Muscle layer of duodenum (tissue), 2 donors: Measurements from ENCODE around the gene SLC25A48.

Experiments used
- H3K27ac ChIP-seq: one replicate; pipeline ENCODE4 v1.7.0; 2013; ENCODE audit warnings: mild to moderate bottlenecking, low read length
- H3K27me3 ChIP-seq: one replicate; pipeline ENCODE4 v1.7.0; 2013; ENCODE audit warnings: low read depth, mild to moderate bottlenecking, control low read depth, low read length
- H3K36me3 ChIP-seq, 2 donors: one replicate each; pipeline ENCODE4 v1.7.0; 2013; ENCODE audit warnings: low read length in 2 of 2, control low read depth in 1 of 2, mild to moderate bottlenecking in 1 of 2; ENCODE audit not compliant: insufficient read depth in 2 of 2, control insufficient read depth in 1 of 2
- H3K4me1 ChIP-seq, 2 donors: one replicate each; pipeline ENCODE4 v1.7.0; 2013; ENCODE audit warnings: low read length in 2 of 2, mild to moderate bottlenecking in 2 of 2, control low read depth in 1 of 2, moderate library complexity in 1 of 2; ENCODE audit not compliant: insufficient read depth in 2 of 2, control insufficient read depth in 1 of 2
- H3K4me3 ChIP-seq, 2 donors: one replicate each; pipeline ENCODE4 v1.7.0; 2013; ENCODE audit warnings: low read length in 2 of 2, low read depth in 1 of 2, mild to moderate bottlenecking in 1 of 2
- H3K9me3 ChIP-seq, 2 donors: one replicate each; pipeline ENCODE4 v1.7.0; 2013; ENCODE audit warnings: low read length in 2 of 2, control low read depth in 1 of 2, mild to moderate bottlenecking in 1 of 2; ENCODE audit not compliant: control insufficient read depth in 1 of 2
- donor health status: healthy.

SLC25A48 gene, protein sequence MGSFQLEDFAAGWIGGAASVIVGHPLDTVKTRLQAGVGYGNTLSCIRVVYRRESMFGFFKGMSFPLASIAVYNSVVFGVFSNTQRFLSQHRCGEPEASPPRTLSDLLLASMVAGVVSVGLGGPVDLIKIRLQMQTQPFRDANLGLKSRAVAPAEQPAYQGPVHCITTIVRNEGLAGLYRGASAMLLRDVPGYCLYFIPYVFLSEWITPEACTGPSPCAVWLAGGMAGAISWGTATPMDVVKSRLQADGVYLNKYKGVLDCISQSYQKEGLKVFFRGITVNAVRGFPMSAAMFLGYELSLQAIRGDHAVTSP

GRCh38 chr5:135834639-135835529 lies at the start of gene SLC25A48:
Gene SLC25A48 (plus strand): TSS chr5:135834663. CDS start chr5:135834848, 185 bp downstream.
- Histone ChIP-seq H3K36me3 (no peaks in the 10 kb centered on the region), H3K9me3 (peaks cover 0 to 5% of the 10 kb centered on the region in 2 donors), H3K4me1 (peaks cover 0 to 9% of the 10 kb centered on the region in 2 donors), H3K4me3 (peak within 1 kb of the TSS; percentile 42 to 65), H3K27ac (no peak within 1 kb of the TSS), H3K27me3 (peaks cover 22% of the 10 kb centered on the region)

GRCh38 chr5:135800656-135801055 lies 33.8 kb upstream of the SLC25A48 start:
- H3K4me1 ChIP-seq = no peaks in the 10 kb centered on the region
- no peaks in the 10 kb centered on the region for H3K9me3 ChIP-seq
- H3K27me3 ChIP-seq = no peaks in the 10 kb centered on the region
- no peaks in the 10 kb centered on the region for H3K36me3 ChIP-seq
- H3K27ac ChIP-seq = no peak overlapping the region
- no peak overlapping the region for H3K4me3 ChIP-seq

DNA sequence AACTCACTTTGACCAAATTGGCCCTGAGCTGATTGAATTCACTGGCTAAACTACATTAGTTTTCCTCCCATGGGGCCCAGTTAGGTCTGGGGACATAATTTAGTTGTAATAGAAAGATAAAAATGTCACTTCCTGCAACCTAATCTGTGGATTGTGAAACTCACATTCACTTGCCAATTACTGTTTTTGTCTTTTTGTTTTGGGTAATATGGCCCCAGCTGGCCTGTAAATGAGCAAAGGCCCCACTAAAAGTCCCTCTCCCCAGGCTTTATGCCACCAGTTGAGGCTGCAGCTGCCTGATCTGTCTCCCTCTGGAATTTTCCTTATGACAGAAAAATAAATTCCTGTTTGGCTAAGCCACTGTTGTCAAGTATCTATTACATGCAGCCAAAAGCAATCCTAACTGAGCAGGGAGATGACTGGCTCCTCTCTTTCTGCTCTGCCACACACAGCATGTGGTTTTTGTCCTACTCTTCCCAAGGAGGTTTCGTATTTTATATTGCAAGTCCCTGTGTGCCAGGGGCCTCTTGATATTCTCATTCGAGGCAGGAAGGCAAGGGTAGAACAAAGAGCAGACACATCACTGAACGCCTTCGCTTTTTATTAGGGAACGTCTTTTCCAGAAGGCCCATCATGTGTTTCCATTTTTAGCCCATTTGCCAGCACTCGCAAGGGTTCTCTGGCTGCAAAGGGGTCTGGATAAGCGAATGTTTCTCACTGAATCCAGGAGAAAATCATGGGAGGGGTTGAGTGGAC lies 24.1 kb upstream of the SLC25A48 start:
- Histone ChIP-seq H3K4me1 (no peaks in the 10 kb centered on the region), H3K27ac (no peak overlapping the region), H3K9me3 (no peaks in the 10 kb centered on the region), H3K4me3 (no peak overlapping the region), H3K36me3 (no peaks in the 10 kb centered on the region), H3K27me3 (no peaks in the 10 kb centered on the region)

- H3K9me3 ChIP-seq = no peaks in the 10 kb centered on the region
- no peaks in the 10 kb centered on the region for H3K27me3 ChIP-seq
- H3K36me3 ChIP-seq = no peaks in the 10 kb centered on the region
- no peak overlapping the region for H3K4me3 ChIP-seq
- no peak overlapping the region for H3K27ac ChIP-seq
- no peaks in the 10 kb centered on the region for H3K4me1 ChIP-seq
These were observed 23.5 kb upstream of the SLC25A48 start for GRCh38 chr5:135811007-135811406.

DNA sequence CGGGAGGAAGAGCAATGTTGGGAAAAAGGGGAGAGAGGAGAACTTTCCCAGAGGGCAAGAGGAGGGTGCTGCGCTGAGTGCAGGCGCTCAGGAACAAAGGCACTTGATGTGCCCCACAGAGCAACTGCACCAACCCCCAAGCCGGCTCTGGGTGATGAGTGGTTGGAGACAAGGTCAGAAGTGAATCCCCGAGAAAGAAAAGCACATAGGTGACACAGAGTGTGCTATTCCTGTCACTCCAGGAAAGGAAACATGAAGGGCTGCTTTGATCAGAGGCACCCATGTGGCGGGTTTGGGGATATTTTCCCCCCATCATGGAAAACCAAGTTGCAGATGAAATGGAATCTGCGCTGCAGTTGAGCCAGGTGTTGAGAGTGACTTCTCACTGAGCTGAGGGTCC lies 20.7 kb upstream of the SLC25A48 start:
- Histone ChIP-seq H3K27me3 (no peaks in the 10 kb centered on the region), H3K27ac (no peak overlapping the region), H3K36me3 (no peaks in the 10 kb centered on the region), H3K4me1 (no peaks in the 10 kb centered on the region), H3K9me3 (no peaks in the 10 kb centered on the region), H3K4me3 (no peak overlapping the region)

DNA sequence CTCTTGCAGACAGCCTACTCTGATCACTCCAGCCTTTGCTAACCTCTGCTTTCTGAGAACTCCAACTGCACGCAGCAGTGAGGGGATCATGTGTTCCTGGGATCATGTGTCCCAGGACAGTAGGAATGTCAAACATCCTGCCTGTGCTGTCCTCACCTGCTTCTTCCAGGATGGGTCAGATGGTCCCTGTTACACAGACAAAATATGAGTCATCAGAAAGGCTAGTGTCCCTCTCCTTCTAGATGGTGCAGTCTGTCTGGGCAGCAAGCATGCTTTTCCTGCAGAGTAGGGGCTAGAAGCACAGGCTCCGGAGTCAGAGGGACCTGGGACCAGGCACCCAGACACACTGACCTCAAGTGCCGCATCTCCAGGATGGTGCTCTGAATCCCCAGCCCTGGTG lies 20.1 kb upstream of the SLC25A48 start:
- Histone ChIP-seq H3K9me3 (no peaks in the 10 kb centered on the region), H3K27ac (no peak overlapping the region)

GRCh38 chr5:135814812-135815211 lies 19.7 kb upstream of the SLC25A48 start:
- no peaks in the 10 kb centered on the region for H3K27me3 ChIP-seq
- no peaks in the 10 kb centered on the region for H3K36me3 ChIP-seq

More for the DNA sequence above, 20.1 kb upstream of the SLC25A48 start:
- H3K4me1 ChIP-seq = no peaks in the 10 kb centered on the region
- no peaks in the 10 kb centered on the region for H3K36me3 ChIP-seq
- no peaks in the 10 kb centered on the region for H3K27me3 ChIP-seq
- no peak overlapping the region for H3K4me3 ChIP-seq

GRCh38 chr5:135821061-135821801 lies 13.2 kb upstream of the SLC25A48 start:
- no peaks in the 10 kb centered on the region for H3K4me1 ChIP-seq
- H3K27me3 ChIP-seq = no peaks in the 10 kb centered on the region
- no peaks in the 10 kb centered on the region for H3K9me3 ChIP-seq
- no peak overlapping the region for H3K4me3 ChIP-seq
- H3K36me3 ChIP-seq = no peaks in the 10 kb centered on the region
- no peak overlapping the region for H3K27ac ChIP-seq

More at GRCh38 chr5:135814812-135815211, 19.7 kb upstream of the SLC25A48 start:
- Histone ChIP-seq H3K4me1 (no peaks in the 10 kb centered on the region), H3K9me3 (no peaks in the 10 kb centered on the region), H3K27ac (no peak overlapping the region), H3K4me3 (no peak overlapping the region)

DNA sequence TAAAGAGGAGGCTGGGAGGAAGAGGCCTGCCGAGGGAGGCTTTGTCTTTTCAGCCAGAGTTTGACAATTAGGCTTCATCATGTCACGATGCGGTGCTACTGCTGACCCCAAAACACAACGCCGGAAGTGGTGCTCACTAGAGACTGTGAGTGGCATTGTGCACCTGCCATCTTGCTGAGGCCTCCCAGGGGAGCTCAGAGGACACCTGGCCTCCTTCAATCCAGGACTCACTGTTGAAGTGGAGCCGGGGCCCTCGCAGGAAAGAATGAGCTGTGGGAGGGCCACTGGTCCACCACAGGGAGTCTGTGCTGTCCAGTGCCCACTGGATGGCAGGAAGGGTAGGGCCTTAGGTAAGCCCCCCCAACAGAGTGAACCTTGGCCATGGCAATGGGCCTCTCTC lies 12.7 kb upstream of the SLC25A48 start:
- no peaks in the 10 kb centered on the region for H3K36me3 ChIP-seq
- H3K4me3 ChIP-seq = no peak overlapping the region
- no peak overlapping the region for H3K27ac ChIP-seq
- no peaks in the 10 kb centered on the region for H3K4me1 ChIP-seq
- no peaks in the 10 kb centered on the region for H3K9me3 ChIP-seq
- no peaks in the 10 kb centered on the region for H3K27me3 ChIP-seq

GRCh38 chr5:135822286-135822685 lies 12.2 kb upstream of the SLC25A48 start:
- Histone ChIP-seq H3K4me1 (no peaks in the 10 kb centered on the region), H3K36me3 (no peaks in the 10 kb centered on the region), H3K4me3 (no peak overlapping the region), H3K27ac (no peak overlapping the region), H3K27me3 (no peaks in the 10 kb centered on the region), H3K9me3 (no peaks in the 10 kb centered on the region)
